GM21619 (cell line): Measurements from ENCODE around the gene TTC28.

Experiments
- ATAC-seq: cut with Tn5 transposase; IDR thresholded peaks from one replicate; pipeline ENCODE4 v1.9.1; 2021; ENCODE audit not compliant: unreplicated experiment

TTC28 gene

DNA sequence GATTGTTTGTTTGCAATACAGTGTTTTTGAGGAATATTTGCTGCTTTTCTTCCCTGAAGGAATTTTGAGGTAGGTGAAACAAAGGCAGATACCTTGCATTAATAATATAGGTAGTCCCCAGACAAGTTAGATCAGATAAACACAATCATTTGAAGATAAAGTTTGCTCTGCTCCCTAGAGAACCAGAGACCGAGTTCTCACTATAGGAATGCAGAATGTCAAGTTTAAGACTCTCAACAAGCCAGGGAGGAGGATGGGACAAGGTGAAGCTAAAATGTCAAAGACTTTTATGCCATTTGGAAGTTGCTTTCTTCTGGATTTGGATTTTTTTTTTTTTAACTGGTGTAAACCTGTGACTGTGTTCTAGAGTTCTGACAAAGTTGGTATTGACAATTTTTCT, 364.7 kb downstream of the TTC28 start:
- ATAC-seq: no peak

DNA sequence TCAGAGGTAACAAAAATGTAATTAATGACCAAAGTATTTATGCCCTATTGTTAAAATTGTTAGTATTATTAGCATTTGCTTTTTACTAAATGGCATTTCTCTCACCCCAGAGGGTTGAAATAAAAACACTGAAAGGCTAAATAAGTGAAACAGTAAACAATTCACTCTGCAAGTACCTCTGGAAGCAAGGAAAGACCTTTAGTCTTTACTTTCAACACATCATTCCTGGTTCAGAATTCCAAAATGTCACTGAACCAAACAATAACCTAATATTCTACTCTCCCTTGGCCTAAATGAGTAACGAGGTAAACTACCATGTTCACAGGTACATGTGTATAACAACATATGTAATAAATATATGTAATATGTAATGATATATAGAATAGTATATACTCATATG, 369.3 kb downstream of the TTC28 start:
- ATAC-seq: no peak

DNA sequence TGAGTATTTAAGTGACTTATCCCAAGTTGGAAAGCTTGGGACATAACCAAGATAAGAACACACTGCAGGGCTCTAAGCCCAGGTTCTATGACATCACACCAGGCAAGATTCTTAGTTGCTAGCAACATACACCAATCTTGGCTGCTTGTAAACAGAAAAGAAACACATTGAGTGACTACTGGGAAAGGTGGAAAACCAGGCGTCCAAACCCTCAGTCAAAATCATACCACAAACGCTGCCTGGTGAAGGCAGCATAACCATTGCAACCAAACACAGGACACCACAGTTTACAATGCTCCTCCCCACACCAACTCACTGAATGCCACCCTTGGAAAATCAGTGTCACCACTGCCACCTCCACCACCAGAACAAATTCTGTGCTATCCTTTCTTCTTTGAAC, 379.9 kb downstream of the TTC28 start:
- no peak for ATAC-seq

DNA sequence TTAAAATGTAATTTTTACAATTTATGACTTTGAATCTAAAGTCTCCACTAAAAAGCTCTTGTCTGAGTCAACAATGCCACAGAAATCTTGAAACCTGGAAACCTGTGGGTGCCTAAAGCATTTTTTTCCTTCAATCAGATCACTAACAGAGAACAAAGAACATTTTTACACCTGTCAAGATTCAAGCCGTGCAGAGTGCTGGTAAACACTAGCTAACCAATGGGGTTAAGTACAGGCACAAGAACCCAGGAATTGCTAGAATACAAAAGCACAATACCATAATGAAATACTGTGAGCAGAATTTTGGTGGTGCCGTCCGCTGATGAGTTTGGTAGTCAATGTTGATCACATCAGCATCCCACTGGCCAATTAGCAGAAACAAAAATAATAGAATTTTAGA, 380.3 kb downstream of the TTC28 start:
- no peak for ATAC-seq

DNA sequence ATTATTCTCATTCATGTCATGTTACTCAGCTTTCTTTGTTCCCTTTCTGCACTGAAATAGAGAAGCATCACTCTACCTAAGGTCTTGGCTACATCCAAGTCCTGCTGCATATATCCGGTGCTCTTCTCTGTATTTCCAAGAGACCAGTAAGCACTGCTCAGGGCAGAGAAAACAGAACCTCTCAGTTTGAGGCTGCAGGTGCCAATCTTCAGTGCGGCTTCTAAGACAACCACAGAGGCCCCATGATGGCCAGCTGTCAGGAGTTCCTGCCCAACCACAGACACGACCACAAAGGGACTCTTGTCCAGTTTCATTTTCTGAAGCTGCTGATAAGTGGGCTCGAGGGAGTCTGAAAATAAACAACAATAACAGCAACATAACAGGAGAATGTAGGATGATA, 382.1 kb downstream of the TTC28 start:
- no peak for ATAC-seq

DNA sequence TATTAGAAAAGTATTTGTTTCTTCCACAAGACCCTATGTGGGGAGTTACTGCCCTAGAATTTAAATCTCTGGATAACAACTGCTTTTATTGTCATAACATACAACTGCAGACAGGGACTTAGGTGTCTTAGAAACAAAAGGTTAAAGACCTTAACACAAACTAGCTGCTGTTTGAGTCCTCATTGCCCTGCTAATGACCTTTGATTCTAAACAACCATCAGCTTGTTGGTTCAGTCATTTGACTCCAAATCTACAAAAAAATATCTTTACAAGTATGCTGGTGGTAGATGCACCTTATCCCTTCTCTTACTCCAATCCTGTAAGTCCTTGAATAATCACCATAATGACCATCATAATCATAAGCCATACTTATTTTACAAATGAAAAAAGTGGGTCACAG, 383.2 kb downstream of the TTC28 start:
- ATAC-seq: no peak

DNA sequence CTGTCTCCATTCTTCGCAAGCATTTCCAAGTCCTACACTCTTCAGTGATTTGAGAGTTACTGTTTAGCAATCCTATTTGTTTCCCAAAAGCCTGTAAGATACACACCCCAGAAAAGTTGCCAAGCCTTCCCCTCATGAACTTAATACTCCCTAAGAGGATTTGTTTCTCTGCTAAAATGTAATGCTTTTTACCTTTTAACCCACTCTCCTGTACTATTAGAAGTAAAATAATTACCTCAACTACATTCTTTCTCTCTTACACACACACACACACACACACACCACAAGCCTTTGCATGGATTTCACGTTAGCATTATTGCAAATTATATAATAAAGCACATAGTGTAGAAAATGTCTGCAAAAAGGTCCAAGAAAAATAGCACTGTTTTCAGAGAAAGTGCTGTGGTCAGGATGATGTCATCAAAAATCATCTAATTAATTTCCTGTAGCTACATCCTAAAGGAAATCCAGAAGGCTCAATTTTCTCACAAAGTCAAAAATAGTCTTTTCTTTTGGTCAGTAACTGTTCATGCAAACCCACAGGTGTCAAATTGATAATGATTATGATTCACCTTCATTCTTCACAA, 396.5 kb downstream of the TTC28 start:
- no peak for ATAC-seq

DNA sequence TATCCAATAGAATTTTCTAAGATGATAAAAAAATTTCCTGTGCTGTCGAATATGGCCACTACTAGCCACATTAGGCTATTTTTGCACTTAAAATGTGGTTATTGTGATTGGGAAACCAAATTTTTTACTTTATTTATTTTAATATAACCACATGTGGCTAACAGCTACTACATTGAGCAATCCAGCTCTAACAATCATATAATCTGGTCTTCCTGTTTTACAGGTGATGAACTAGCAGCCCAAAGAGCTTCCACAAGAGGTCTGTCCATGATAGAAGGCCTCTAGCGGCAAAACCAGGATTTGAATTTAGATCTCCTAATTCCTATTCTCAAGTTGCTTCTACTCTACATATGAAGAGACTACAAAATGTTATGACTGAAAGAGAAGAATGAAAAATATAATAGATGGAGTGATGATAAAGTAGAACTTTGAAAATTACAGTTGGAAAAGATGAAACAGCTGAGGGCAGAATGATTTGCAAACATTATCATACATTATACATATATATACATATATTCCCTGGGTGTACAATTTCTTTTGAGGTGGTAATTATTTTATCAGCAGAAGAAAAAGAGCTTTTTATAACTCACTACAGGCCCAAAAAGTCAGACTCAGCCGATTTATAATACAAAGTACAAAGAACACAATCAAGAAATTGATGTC, 397.1 kb downstream of the TTC28 start:
- ATAC-seq: no peak

DNA sequence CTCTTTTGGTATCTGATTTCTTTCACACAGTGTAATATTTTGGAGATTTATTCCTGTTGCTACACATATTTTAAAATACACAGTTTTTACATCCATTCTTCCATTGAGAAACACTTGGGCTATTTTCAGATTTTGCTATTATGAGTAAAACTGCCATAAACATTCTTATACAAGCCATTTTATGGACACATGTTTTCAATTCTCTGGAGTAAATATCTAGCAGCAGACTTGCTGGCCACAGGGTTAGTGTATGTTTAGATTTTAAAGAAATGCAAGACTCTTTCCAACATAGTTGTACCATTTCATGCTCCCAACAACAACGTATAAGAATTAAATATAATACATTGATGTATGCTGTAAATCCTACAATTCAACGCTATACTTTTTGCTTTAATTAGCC, 399.8 kb downstream of the TTC28 start:
- ATAC-seq: no peak

DNA sequence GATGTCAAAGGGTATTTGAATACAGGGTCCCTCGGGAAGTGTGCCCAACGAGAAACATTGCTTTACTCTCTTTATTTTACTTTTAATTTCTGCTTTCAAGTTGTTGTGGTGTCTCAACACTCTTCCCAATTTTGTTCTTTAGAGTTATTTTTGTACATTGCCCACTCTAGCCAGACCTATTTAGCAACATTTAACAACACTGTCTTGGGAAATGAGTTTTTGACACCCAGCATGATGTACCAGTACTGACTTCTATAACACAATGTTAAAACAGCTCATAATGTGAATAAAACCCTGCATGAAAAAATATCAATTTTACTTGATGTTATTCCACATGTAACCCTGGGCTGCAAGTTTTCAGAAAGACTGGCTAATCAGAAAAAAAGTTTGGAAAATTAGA, 410.4 kb downstream of the TTC28 start:
- no peak for ATAC-seq

DNA sequence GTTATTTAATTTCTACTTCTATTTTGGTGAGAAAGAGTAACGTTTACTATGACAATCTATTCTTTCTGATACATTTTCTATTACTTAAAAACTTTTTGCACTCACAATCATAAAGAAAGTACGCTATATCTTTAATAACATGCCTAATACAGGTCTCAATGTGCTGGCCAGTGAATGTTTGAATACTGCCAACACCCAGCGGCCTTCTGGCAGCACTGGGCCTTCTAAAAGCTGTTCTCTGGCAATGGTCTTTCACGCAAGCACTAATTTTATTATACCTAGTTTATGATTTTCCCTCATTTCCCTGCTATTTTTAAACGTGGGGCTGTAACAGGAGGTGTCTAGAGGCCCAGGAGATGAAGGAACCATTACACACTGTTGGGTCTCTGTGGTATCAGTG, 410.8 kb downstream of the TTC28 start:
- no peak for ATAC-seq

DNA sequence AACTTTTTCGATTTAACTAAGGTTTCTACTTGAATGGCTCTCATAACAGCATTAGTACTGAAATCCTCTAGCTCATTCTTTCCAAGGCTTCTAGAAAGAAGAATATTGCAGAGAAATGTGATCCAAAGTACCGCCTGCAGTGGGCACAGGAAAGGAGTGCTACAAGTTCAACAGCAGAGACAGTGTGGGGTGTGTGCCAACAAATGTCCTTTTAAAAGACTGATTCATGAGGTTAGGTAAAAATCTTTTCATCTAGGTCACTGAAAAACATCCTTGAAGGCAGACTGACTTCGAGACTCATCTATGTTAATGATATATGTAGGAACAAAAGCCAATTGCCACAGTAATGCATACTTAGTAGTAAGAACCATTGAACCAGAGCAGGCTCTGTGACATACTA, 411.5 kb downstream of the TTC28 start:
- no peak for ATAC-seq

DNA sequence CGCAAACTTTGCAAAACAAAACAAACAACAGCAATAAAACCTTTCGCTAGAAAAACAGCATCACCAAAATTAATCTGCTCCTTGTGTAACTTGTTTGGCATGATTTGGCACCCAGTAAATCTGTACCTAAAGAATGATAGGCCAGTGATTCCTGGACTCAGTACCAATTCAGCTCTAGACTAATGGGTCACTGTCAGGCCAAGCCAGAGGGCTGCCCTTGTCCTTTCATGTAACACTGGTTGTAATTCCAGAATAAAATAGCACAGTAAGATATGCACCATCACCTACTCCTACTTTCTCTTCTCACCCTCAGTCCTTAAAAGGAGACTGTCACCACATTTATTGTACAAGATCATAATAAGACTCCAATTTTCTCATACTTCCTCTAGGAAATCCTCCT, 419.0 kb downstream of the TTC28 start:
- no peak for ATAC-seq

DNA sequence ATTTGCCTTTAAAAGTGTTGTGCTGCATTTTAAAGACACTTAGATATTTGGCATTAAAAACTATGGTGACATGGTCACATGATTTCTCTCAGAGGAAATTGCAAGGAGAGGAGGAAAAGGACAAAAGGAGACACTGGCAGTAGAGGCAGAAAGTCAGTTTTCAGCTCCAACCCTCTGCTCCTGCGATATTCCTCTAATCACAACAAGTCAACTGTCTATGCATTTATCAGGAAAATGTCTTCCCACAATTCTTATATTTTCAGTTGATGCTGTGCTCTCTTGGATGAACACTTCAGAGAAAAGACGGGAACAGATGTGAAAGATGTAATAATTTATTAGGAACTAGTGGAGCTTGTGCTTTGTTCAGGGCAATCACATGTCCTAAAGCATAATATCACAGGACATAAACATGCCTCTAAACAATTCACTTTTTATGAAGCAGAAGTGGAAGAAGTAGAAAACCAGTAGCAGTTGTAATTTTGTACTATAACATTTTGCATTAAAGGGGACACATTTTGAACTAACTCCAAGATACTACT, 419.8 kb downstream of the TTC28 start:
- no peak for ATAC-seq

DNA sequence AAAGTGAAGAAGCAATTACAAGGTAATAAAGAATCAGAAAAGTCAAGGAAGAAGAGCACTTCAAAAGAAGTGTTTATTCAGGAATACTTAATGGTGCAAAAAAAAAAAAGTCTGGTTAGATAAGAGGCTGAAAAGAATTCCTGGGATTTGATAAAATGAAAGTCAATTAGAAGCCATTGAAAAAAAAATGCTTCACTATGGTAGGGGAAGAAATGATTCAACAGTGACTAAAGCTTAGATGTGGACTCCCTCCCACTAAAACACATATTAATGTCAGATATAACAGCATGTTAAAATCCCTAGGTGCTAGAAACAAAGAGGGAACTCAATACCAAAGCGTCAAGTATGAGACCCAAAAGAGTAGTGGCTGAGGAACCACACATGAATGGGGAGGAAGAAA, 425.2 kb downstream of the TTC28 start:
- no peak for ATAC-seq

DNA sequence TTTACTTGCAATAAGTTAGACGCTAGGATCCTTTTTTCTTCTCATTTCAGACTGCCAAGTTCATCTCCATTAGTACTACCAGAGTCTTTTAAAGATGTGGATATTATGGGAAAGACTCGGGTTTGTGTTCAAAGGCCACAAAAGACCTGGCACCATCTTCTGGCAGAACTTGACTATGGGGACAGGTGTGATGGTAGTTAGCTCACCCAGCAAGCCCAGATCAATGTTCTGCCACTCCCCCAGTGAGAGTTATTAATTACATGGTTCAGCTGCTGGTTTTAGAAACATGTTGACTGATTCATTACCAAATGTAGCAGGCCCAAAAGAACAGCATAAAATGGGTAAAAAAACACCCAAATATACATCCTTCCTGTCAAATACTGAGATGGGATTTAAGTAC, 427.1 kb downstream of the TTC28 start:
- no peak for ATAC-seq

DNA sequence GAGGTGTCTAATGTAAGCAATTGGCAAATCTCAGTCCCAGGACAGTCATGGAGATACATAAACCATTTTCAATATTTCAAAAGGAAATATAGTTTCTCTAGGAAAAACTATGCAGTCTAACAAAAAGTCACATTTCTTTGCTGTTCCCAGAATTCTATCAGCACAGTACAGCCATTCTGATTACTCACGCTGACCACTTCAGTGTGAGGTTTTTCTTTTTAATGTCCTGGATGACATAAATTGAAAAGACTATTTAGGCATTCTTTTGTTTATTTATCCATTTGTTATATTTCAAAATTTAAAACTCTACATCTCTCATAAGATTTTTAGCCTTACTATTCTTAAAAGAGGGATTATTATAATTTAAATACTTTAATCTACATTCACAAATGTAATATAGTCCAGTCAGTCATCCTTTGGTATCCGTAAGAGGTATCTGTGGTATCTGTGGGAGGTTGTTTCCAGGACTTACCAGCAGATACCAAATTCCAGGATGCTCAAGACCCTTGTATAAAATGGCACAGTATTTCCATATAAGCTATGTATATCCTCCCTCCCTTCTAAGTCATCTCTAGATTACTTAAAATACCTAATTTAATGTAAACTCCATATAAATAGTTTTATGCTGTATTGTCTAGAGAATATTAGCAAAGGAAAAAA, 429.5 kb downstream of the TTC28 start:
- no peak for ATAC-seq

DNA sequence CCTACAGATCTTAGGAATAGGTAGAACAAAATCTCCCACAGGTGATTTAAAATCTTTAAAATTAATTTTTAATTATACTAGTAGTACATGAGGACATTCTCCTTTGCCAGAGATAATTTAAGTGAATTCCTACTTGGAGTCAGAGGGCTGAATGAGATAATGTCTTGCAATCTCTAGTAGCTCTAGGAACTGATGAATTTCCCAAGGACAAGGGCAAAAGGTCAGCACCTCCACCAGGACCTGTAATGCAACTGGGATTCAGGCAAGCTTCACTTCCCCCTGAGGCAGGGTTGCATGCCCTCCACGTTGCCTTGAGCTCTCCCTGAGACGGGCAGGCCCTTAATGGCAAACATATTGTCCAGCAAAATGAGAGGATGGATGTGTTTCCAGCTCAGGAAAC, 430.2 kb downstream of the TTC28 start:
- no peak for ATAC-seq

DNA sequence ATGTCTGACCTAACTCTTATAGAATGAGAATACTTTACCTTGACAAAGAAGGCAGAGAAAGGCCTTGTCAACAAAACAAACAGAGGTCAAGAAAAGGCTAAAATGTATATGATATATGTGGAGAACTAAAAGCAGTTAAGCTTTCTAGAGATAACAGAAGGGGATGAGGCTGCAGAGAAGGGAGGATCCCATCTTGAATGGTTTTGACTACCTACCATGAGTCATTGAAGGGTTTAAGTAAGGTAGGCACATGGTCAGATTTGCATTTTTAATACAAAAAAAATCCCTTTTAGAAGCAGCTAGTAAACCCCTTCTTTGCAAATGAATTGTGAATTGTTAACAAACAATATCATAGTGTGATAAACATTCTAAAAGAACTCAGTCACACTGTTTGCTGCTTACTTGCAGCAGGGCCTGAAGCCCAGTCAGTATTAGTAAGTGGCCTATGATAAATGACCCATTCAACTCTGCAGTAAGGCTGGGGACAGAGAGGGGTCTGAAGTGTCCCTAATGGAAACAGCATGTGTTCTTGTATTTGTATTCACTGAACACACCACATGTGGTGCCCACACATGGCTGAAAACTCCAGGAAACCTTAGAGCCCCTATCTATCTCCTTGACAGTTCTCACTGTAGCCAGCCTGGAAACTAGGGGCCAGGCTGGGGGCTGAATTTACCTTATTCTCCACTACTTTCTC, 431.8 kb downstream of the TTC28 start:
- no peak for ATAC-seq

DNA sequence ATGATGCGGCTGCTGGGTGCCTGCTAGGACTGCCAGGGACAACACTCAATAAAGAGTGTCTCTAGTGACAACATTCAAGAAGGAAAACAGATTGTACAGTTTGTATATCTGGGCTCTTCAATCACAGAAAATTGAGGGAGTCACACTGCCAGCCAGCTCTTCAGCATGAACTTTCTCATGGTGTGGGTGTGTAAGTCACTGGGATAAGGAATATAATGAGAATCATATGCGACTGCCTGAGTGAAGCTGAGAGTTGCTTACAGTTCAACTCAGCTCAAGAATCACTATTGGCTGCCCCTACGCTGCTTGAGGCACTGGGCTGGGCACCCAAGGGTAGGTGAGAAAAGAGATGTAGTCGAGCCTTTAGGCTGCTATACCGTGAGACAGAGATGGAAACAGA, 432.5 kb downstream of the TTC28 start:
- ATAC-seq: no peak

DNA sequence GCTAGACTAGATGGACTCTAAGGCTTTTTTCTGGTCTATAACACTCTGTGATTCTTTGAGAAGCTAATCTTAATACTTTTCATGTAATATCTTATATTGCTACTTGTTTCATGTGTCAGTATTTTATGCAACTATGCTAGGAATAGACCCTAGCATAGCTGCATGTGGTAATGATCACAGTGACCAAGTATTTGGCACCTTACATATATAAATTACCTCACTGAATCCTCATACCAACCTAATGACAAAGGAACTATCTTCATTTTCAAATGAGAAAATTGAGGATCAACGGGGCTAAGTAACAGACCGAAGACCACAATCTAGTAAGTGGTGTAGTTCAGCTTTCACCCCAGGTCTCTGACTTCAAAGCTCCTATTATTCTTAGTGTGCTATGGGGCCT, 433.2 kb downstream of the TTC28 start:
- no peak for ATAC-seq
